Mucosa of stomach (tissue), 1 donor: ENCODE data around the gene MR1.

Experiments
- H3K27me3 ChIP-seq: one replicate; pipeline ENCODE4 v1.7.0; 2013; ENCODE audit warnings: mild to moderate bottlenecking, low read length; ENCODE audit not compliant: control insufficient read depth, insufficient read depth
- H3K36me3 ChIP-seq: one replicate; pipeline ENCODE4 v1.7.0; 2013; ENCODE audit warnings: low read length; ENCODE audit not compliant: control insufficient read depth, insufficient read depth
- H3K4me1 ChIP-seq: one replicate; pipeline ENCODE4 v1.7.0; 2013; ENCODE audit warnings: mild to moderate bottlenecking, low read length; ENCODE audit not compliant: control insufficient read depth, insufficient read depth
- H3K4me3 ChIP-seq: one replicate; pipeline ENCODE4 v1.7.0; 2013; ENCODE audit warnings: low read length
- H3K9ac ChIP-seq: one replicate; pipeline ENCODE4 v1.7.0; 2013; ENCODE audit warnings: mild to moderate bottlenecking, low read length, moderate library complexity
- H3K9me3 ChIP-seq: one replicate; pipeline ENCODE4 v1.7.0; 2013; ENCODE audit warnings: mild to moderate bottlenecking, low read length, moderate library complexity; ENCODE audit not compliant: control insufficient read depth
- donor health status: Pancreatic carcinoma.

The MR1 gene

DNA sequence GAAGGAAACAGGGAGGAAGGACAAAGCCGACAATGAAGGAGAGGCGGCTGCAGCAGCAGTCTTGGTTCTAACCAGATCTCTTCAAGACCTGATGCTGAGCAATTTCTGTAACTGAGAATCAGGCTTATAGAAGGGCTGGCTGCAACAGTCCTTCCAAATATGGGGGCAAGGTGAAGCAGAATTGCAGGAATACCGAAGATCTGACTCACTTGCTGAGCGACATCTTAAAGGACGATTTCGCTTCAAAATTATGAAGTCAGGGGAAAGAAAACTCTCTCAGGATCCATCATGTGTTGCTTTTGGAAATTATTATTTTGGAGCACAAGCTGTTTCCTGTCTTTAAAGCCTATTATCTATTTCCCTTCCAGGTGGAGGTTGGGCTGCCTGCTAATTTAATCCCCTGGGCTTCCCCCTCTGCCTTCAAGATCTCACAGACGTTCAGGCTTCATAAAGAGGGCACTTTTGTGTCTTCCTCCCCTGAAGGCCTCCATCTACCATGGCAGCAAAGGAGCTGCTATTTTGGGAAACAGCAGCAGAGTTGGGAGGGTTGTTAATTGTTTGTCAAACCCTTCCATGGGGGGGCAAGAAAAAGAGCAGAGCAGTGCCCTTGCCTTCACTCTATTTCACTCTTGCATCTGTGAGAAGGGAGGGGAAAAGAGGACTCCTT lies 43.9 kb downstream of the MR1 start:
- H3K4me3 ChIP-seq: no peak overlapping the region

DNA sequence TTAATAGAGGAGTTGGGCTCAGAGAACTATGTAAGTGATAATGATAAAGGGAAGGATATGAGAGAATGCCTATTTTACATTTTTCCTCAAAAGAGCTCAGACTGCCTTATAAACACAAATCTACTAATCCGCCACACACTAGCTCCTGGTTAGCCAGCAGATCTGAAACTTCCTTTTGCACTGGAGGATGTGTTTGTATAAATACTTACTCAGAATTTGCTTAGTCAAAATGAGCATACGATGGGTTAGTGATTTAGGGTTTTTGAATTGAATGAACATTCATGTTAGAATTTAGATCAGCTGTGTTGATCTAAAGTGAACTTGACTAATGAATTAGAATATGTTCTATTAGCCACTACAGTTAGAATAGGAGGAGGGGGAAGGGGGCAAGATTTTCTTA lies 45.6 kb downstream of the MR1 start:
- Histone ChIP-seq H3K27me3 (peaks cover 8% of the 10 kb centered on the region), H3K9ac (no peak overlapping the region), H3K4me1 (peaks cover 1% of the 10 kb centered on the region), H3K9me3 (no peaks in the 10 kb centered on the region), H3K4me3 (no peak overlapping the region), H3K36me3 (no peaks in the 10 kb centered on the region)

More for the DNA sequence above, 43.9 kb downstream of the MR1 start:
- Histone ChIP-seq H3K9ac (no peak overlapping the region), H3K4me1 (peaks cover 5% of the 10 kb centered on the region), H3K9me3 (no peaks in the 10 kb centered on the region), H3K27me3 (peaks cover 8% of the 10 kb centered on the region), H3K36me3 (no peaks in the 10 kb centered on the region)

DNA sequence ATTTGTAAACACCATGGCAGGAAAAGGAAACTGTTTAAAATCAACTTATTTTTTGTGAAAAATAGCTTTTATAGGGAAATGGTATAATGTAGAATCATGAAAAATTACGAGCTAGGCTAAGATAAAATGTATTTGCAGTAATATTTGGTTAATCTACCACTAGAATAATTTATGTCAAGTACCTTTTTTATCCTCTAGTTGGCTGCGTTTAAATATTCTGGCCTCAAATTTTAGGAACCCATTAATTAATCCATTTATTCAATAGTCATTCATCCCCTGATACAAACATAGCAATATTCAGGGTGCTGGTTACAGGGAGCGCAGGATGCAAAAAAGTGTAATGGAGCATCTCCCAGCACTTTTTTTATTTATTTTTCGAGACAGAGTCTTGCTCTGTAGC lies 46.1 kb downstream of the MR1 start:
- Histone ChIP-seq H3K4me3 (no peak overlapping the region), H3K36me3 (no peaks in the 10 kb centered on the region), H3K27me3 (peaks cover 8% of the 10 kb centered on the region), H3K4me1 (peaks cover 6% of the 10 kb centered on the region), H3K9ac (no peak overlapping the region), H3K9me3 (no peaks in the 10 kb centered on the region)

DNA sequence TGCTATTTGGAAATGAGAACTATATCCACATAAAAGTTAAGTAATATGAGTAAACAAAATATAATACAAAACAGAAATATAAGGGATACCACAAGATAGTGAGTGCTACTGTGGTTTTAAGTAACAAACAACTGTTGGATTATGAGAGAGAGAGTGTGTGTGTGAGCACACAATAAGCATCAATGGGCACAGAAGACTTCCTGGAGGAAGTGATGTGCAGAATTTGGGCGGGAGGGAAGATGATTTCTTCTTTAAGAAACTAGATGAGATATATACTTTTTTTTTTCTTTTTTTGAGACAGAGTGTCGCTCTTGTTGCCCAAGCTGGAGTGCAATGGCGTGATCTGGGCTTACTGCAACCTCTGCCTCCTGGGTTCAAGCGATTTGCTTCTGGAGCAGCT lies 46.8 kb downstream of the MR1 start:
- no peak overlapping the region for H3K4me3 ChIP-seq
- no peak overlapping the region for H3K9ac ChIP-seq
- H3K9me3 ChIP-seq: no peaks in the 10 kb centered on the region
- H3K4me1 ChIP-seq: peaks cover 7% of the 10 kb centered on the region
- no peaks in the 10 kb centered on the region for H3K36me3 ChIP-seq
- peaks cover 8% of the 10 kb centered on the region for H3K27me3 ChIP-seq

DNA sequence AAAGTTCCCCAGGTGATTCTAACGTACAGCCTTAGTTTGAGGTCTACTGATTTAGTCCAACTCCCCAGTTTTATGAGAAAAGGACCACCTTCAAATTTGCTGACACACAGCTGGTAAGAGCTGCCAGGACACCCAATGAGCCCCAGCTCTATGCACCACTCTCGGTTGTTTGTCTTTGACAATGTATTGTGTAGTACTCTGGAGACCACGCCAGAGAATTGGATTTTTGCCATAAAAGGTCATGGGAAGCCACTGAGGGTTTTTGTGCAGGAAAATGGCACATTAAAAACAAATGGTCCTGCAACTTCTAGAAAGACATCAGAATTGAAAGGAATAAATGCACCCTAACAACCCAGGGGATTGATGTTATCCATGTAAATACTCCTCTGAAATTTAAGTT lies 47.6 kb downstream of the MR1 start:
- no peak overlapping the region for H3K4me3 ChIP-seq
- H3K36me3 ChIP-seq: no peaks in the 10 kb centered on the region
- H3K9ac ChIP-seq: no peak overlapping the region
- H3K4me1 ChIP-seq: peaks cover 7% of the 10 kb centered on the region
- H3K9me3 ChIP-seq: no peaks in the 10 kb centered on the region
- H3K27me3 ChIP-seq: peaks cover 7% of the 10 kb centered on the region

DNA sequence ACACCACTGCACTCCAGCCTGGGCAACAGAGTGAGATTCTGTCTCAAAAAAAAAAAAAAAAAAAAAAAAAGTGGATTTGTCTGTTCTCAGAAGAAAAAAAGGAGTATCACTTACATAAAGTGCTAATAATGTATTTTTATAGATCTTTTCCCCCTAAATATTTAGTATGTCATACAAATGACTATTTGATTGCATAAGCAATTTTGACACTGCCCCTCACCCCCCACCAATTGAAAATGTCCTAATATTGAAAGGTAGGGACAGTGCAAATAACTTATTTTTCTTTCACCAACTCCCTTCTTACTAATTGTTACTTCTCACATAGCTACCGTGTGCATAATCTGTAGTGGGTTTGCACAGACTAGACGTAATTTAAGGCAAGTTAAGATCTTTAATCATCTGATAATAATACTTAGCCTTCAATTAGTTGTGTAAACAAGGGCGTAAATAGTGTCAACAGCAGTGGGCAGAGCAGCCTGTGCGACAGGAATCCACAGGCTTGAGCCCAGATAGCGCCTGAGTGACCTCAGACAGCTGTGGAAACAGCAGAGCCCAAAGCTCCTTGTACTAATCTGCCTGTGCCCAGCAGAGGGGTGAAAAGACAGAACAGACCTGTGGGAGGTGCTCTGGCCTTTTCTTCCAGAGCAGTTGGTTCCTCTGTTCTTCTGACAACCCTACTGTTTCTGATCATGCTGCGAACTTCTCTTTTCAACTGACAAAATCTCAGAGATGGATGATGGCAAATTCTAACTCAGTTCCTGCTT lies 50.2 kb downstream of the MR1 start:
- Histone ChIP-seq H3K36me3 (no peaks in the 10 kb centered on the region), H3K9me3 (no peaks in the 10 kb centered on the region), H3K27me3 (no peaks in the 10 kb centered on the region)

DNA sequence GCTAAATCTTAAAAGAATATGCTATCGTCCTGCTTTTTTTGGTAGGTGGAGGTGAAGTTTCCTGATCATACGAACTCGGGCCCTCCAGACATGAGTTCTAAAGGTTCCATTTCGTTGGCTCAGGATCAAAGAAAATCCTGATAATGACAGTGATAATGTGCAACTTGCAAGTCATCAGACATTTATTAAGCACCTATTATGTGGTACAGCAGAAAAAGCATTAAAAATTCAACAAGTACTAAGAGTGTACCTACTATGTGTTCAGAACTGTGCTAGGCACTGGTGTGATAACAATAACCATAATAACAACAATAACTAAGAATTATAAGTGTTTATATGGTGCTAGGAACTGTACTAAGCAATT lies 50.8 kb downstream of the MR1 start:
- Histone ChIP-seq H3K4me1 (peaks cover 11% of the 10 kb centered on the region), H3K9me3 (no peaks in the 10 kb centered on the region), H3K36me3 (no peaks in the 10 kb centered on the region), H3K27me3 (no peaks in the 10 kb centered on the region), H3K9ac (no peak overlapping the region), H3K4me3 (no peak overlapping the region)

More for the DNA sequence above, 50.2 kb downstream of the MR1 start:
- no peak overlapping the region for H3K9ac ChIP-seq
- no peak overlapping the region for H3K4me3 ChIP-seq
- peaks cover 11% of the 10 kb centered on the region for H3K4me1 ChIP-seq

DNA sequence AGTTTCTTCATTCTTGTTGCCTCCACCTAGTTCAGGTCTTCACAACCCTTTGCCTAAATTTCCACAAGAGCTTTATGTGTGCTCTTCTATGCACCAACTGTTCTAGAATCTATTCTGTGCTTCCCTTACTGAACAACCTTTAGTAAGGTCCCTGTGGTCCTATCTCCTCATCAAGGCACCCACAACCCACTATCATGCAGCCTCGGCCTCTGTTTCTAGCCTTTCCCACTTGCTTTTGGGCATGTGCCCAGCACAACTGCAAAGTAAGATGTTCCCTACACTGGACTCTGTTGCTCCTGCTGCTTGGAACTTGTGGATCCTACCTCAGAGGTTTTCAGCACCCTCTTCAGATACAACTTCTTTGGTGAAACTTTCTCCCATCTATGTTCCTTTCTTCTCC lies 52.3 kb downstream of the MR1 start:
- Histone ChIP-seq H3K27me3 (no peaks in the 10 kb centered on the region), H3K4me3 (no peak overlapping the region), H3K36me3 (no peaks in the 10 kb centered on the region)

DNA sequence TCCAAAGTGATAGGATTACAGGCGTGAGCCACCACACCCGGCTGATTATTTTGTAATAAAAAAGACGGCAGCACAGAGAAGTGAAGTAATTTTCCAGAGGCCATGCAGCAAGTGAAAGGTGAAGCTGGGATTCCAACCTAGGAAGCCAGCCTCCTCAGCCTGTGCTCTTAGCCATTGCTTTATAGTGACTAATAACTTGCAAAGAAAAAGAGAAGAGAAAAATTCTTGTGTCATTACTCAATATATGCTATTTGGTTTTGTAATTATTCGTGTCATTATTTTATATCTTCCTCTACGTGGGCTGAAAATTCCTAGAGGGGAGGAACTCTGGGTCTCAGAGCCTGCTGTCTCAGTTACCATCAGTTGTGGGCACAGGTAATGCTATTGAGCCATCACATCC lies 53.1 kb downstream of the MR1 start:
- H3K27me3 ChIP-seq: no peaks in the 10 kb centered on the region
- no peak overlapping the region for H3K9ac ChIP-seq
- peaks cover 18% of the 10 kb centered on the region for H3K4me1 ChIP-seq
- no peak overlapping the region for H3K4me3 ChIP-seq
- H3K36me3 ChIP-seq: no peaks in the 10 kb centered on the region
- no peaks in the 10 kb centered on the region for H3K9me3 ChIP-seq

More for the DNA sequence above, 52.3 kb downstream of the MR1 start:
- Histone ChIP-seq H3K9me3 (no peaks in the 10 kb centered on the region), H3K4me1 (peaks cover 12% of the 10 kb centered on the region), H3K9ac (no peak overlapping the region)

DNA sequence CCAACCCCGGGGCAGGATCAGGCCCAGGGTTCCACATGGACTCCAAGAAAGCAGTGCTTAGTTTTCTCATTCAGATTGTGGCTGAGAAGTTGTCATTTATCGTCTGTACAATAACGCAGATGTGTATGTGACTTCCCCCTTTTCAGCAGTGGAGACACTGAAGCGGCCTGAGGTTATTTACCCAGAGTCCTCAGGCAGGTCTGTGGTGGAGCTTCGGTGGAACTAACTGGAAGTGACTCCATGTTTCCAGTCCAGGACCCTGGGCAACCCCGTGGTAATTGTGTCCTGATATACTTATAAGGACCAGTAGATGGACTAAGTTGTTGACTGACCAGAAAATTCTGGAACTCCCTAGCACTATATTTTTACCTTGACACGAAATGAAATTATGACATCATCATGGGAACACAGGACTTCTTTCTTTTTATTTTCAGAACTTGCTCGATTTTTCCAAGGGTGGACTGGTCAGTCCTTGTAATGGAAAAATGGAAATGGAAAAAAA lies 53.7 kb downstream of the MR1 start:
- no peak overlapping the region for H3K9ac ChIP-seq
- H3K4me3 ChIP-seq: no peak overlapping the region
- no peaks in the 10 kb centered on the region for H3K36me3 ChIP-seq
- H3K4me1 ChIP-seq: peaks cover 19% of the 10 kb centered on the region
- no peaks in the 10 kb centered on the region for H3K27me3 ChIP-seq
- no peaks in the 10 kb centered on the region for H3K9me3 ChIP-seq

DNA sequence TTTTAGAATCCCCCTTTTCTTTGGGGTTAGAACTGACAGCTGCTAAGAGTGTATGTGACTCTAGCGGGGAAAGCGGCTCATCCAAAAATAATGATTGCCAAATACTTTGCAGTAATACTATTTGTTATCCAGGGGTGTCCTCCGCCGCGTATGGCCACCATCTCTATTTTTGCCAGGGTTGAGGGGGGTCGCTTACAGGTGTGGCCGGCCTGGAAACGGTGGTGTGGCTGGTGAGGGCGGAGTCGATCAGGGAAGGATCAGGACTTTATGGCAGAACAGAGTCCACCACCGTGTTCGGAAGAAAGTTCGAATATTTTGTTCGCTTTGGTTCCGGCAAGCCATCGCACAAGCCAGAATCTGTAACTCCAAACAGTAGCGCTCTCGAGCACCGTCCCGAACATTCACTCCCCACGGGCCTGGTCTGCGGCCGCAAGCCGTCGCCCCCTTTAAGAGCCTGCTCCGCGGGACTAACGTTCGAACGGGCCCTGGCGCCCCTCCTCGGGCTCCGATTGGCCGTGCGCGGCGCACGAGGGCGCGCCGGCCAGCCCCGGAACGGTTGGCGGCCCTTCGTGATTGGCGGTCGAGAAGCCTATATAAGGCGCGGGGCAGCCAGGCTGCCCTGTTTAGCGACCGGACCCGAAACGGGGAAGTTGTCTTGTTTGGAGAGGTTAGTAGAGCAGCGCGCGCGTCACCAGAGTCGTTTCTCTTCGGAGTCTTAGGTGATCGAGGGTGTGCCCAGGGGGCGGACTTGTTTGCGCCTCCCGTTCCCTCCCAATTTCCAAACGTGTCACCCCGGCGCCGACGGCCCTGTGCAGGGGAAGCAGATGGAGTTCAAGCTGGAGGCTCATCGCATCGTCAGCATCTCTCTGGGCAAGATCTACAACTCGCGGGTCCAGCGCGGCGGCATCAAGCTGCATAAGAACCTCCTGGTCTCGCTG lies 54.6 kb downstream of the MR1 start, which contains the start of gene IER5:
TSS of gene IER5 (plus strand) at position 622 of the 938 bp plus-strand sequence. CDS start at position 825, 203 bp downstream.
- Histone ChIP-seq H3K9me3 (no peaks in the 10 kb centered on the region), H3K36me3 (no peaks in the 10 kb centered on the region), H3K4me1 (peaks cover 28% of the 10 kb centered on the region), H3K4me3 (peak within 1 kb of the TSS; percentile 97), H3K9ac (peak within 1 kb of the TSS; percentile 90), H3K27me3 (no peaks in the 10 kb centered on the region)
